ENCODE measurements around the gene PPP1R12B. TPM values are rescaled to one million over a fixed set of nuclear protein-coding genes. Genes with fewer than 3 reads are reported as not detected.
"Not testable (repeated sequence)": the region's sequence is repeated elsewhere in the genome, so short reads cannot be mapped to it uniquely, and the experiment has no call there.

PPP1R12B gene
- total RNA-seq, 1 donor from 2014 or later: 636 TPM

DNA sequence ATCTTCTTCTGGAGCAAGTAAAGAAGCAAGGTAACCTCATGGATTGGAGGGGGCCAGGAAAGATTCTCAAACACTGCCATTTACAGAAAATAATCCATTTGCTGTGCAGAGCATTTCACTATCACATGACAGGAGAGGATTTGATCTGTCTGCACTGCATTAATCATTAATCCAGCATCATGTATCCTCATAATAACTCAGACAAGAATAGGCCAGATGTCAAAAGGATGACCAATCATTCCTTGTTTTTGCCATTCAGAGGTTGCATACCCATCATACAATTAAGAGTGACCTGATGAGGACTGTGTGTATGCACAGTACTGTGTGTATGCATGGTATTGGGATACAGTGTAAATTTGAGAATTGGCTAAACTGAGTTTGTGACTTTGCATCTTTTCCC, 74.2 kb downstream of the PPP1R12B start:
- intact Hi-C loops (cut with DNase I); DNase-seq; ATAC-seq (ENCODE audit: poor library complexity): not testable (repeated sequence)

DNA sequence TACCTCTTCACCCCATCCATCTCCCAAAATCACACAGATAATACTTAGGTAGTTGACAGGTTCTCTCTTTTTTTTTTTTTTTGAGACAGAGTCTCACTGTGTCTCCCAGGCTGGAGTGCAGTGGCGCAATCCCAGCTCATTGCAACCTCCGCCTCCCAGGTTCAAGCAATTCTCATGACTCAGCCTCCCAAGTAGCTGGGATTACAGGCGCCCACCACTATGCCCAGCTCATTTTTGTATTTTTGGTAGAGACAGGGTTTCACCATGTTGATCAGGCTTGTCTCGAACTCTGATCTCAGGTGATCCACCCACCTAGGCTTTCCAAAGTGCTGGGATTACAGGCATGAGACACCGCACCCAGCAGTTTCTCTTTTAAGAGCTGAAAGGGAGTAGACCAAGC, 75.8 kb downstream of the PPP1R12B start:
- intact Hi-C loops (cut with DNase I); ATAC-seq (ENCODE audit: poor library complexity); DNase-seq: not testable (repeated sequence)

GRCh38 chr1:202430111-202430510, 81.6 kb downstream of the PPP1R12B start:
- intact Hi-C loops (cut with DNase I); DNase-seq; ATAC-seq (ENCODE audit: poor library complexity): not testable (repeated sequence)

GRCh38 chr1:202432338-202432737, 83.8 kb downstream of the PPP1R12B start:
- ATAC-seq (ENCODE audit: poor library complexity); DNase-seq; intact Hi-C loops (cut with DNase I): not testable (repeated sequence)

DNA sequence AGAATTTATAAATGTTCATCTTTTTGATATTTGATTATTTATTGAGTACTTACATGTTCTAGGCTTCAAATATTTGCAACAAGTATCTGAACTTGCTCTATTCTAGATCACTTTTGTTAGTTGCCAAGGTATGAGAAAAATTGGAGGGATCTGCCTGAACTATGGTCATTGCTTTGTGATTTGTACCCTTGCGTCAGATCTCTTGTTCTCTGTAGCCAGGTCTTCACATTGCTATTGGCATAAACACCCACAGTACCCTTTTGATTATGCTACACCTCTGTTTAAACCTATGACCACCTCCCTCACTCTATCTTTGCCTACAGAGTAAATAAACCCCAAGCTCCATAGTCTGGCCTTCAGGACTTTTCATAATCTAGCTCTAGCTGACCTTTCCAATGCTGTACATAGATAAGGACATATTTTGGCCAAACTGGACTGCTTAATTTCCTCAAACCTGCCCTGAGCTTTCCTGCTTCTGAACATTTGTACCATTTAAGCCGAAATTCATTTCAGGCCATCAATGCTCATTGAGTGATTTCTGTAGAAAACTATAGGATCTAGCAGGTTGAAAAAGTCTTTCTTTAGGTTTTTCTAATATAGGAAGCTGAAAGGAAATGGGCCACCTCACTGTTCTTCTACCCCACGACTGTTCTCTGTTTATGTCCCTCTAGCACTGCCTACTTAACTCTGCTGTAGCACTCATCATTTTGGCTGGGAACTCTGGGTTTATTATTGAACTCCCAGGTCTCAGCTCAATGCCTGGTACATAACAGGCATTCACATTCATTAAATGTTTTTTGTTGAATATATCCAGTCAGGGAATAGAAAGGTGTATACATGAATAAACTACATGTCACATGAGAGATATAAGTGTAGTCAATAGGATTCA, 84.9 kb downstream of the PPP1R12B start:
- DNase-seq (no peak), ATAC-seq (ENCODE audit: poor library complexity) (peak; percentile 60)
- intact Hi-C loops (cut with DNase I): no loop called here

GRCh38 chr1:202434059-202434458, 85.6 kb downstream of the PPP1R12B start:
- intact Hi-C loops (cut with DNase I): no loop called here
- DNase-seq: no peak
- ATAC-seq (ENCODE audit: poor library complexity): no peak

DNA sequence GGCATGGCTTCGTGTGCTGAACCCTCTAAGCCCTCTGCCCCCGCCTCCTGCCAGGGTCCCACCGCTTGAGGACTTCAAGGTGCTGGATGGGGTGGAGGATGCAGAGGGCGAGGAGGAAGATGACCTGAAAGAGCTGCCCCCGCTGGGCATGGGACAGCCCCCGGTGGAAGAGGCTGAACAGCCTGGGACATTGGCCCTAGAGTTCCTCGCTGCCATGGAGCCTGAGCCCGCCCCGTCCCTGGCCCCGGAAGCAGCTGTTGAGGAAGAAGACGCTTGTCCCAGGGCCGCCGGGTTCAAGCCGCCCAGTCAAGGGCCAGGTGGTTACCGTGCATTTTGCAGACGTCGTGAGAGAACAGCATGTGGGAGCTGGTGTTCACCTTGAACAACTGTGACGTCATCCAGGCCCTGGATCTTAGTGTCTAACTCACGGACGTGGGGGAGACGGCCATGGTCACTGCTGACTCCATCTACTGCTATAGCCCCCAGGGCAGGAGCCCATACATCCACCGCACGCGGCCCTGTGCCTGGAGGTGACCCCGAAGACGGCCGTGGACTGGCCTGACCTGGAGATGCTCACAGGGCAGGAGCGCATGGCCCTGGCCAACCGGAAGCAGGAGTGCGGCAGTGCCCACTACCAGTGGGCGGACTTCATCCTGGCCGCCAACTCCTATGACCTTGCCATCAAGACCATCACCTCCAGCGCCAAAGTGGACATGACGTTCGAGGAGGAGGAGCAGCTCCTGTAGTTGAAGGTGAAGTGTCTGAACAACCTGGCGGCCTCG, 90.1 kb downstream of the PPP1R12B start:
- peak; percentile 39 for DNase-seq
- peak; percentile 7 for ATAC-seq (ENCODE audit: poor library complexity)
- intact Hi-C loops (cut with DNase I): no loop called here

- intact Hi-C loops (cut with DNase I): no loop called here
- no peak for DNase-seq
- no peak for ATAC-seq (ENCODE audit: poor library complexity)
These were observed 90.8 kb downstream of the PPP1R12B start for GRCh38 chr1:202439308-202439707.

GRCh38 chr1:202448140-202448539, 99.6 kb downstream of the PPP1R12B start:
- ATAC-seq (ENCODE audit: poor library complexity); intact Hi-C loops (cut with DNase I): not testable (repeated sequence)

GRCh38 chr1:202451641-202452040, 103.1 kb downstream of the PPP1R12B start:
- DNase-seq; intact Hi-C loops (cut with DNase I); ATAC-seq (ENCODE audit: poor library complexity): not testable (repeated sequence)

More at GRCh38 chr1:202448140-202448539, 99.6 kb downstream of the PPP1R12B start:
- not testable (repeated sequence) for DNase-seq

GRCh38 chr1:202452508-202452907, 104.0 kb downstream of the PPP1R12B start:
- DNase-seq: no peak
- intact Hi-C loops (cut with DNase I): no loop called here
- no peak for ATAC-seq (ENCODE audit: poor library complexity)

GRCh38 chr1:202456372-202457169, 108.1 kb downstream of the PPP1R12B start:
- ATAC-seq (ENCODE audit: poor library complexity); DNase-seq; intact Hi-C loops (cut with DNase I): not testable (repeated sequence)

GRCh38 chr1:202458651-202459050, 110.2 kb downstream of the PPP1R12B start:
- DNase-seq; ATAC-seq (ENCODE audit: poor library complexity); intact Hi-C loops (cut with DNase I): not testable (repeated sequence)

DNA sequence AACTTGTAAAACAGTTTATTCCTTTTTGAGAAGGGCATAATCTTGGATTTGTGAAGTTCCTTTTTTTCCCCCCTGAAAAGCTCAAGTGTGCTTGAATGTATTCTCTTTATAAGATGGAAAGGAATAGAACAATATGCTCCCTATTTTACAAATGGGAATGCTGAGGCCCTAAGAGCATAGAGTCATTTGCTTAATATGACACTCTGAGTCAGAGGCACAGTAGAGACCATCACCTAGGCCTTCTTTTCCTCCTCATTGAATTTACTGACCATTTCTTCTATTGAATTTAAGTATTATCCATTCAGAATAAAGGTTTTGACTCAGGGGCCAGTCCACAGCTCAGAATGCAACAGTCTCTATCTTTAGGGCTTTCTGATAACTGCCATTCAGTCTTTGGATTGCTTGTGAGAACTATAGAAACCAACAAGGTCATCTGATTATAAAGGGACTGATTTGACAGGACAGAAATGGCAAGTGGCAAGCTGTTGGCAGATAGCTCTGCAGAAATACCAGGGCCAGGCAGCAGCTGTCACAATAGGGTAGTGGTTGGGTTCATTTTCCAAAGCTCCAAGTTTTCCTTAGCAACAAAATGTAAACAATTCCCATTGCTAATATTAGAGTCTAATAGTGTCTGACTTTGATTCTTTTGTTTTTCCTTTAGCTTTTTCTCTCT, 111.1 kb downstream of the PPP1R12B start:
- intact Hi-C loops (cut with DNase I): loop anchor here (10.0 kb wide), 1 partner anchor 115 kb away; the partner anchor contains the start of genes PPP1R12B and UBE2T
- ATAC-seq (ENCODE audit: poor library complexity) (peak; percentile 77), DNase-seq (peak; percentile 51)

DNA sequence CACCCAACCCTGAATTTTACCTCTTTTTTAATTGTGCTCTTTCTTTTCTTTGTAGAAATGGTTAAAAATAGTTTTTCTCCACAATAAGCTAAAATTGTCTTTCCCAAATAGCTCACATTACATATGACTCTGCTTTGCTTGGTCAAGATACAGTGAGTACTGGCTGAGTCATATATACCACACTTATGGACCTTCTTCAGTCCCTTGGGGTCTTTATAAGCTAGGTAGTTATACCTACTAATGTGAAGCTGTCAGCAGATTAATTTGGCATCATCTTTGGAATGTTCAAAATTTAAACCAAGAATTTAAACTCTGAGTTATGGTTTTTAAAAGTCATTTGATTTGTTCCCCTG, 111.6 kb downstream of the PPP1R12B start:
- DNase-seq: not testable (repeated sequence)
- intact Hi-C loops (cut with DNase I): loop anchor here (10.0 kb wide), 1 partner anchor 115 kb away; the partner anchor contains the start of genes PPP1R12B and UBE2T
- ATAC-seq (ENCODE audit: poor library complexity): peak; percentile 9

DNA sequence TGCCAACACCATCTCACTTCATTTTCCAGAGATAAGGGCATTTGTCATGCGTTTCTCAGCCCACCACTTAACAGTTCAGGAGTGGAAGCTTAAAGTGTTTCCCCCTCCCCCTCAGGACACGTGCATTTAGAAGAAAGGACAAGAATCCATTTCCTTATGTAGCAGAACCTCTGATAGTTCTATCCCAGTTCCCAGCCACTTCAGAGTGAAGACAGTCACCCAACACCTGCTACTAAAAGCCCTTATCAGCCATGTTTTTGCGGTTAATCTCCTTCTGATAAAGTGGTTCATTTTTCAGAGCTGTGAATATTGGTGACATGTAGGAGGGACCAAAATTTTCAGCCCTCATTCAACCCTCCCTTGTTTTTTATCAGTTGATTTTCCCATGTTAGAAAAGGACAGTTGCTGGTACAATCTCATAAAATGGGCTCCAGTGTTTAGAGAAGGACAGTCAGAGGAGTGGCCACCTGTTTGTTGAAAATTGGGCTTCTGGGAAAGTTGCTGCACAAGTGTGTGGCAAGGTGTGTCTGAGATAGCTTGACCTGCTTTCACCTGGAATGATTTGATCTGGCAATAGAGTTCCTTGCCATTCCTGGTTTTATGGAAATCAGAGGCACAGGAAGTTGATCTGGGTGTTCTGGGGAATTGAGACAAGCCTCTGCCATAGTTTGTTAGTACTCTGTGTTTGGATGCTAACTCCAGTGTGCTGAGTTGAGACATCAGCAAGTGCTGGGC, 114.0 kb downstream of the PPP1R12B start:
- ATAC-seq (ENCODE audit: poor library complexity) (peak; percentile 70), DNase-seq (no peak)
- intact Hi-C loops (cut with DNase I): loop anchor here (10.0 kb wide), 1 partner anchor 118 kb away; the partner anchor contains the start of genes PPP1R12B and UBE2T

GRCh38 chr1:202464153-202464742, 115.7 kb downstream of the PPP1R12B start:
- intact Hi-C loops (cut with DNase I): loop anchor here (10.0 kb wide), 1 partner anchor 119 kb away; the partner anchor contains the start of genes PPP1R12B and UBE2T
- ATAC-seq (ENCODE audit: poor library complexity): peak; percentile 32
- not testable (repeated sequence) for DNase-seq
